Measurements from ENCODE around the gene PLXND1. TPM values are rescaled to one million over a fixed set of nuclear protein-coding genes. Genes with fewer than 3 reads are reported as not detected.
"Not testable (repeated sequence)": the region's sequence is repeated elsewhere in the genome, so short reads cannot be mapped to it uniquely, and the experiment has no call there.

The PLXND1 gene
- total RNA-seq, 2 experiments from 2014 or later = 4.7 to 6.0 TPM

DNA sequence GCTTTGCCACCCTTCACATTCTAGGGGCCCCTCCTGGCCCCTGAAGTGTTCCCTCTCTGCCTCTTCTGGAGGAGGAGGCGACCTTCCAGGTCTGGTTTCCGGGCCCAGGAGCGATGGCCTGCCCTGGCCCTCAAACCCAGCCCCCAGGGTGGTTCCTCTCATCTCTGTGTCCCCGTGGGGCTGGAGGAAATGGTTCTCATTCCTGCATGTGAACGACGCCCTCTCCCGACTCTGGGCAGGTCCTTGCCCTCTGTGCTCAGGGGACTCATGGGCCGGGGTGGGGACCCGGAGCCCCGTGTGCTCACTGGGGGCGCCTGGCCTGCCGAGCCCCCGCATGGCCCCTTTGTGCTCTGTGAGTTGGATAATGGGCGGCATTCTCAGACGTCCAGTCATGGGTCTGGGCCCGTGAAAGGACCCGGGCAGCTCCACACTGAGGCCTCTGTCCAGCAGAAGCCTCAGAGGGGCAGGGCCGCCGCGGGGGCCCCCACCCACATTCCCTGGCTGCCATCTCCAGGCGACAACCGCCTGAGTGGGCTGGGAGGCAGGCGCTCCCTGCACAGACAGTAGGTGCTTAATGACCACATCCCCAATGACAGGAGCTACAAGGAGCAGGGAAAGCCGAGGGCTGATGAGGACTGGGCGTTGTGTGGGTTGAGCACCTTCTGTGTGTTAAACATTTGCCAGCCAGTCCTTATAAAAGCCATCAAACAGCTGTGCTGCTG lies 5.5 kb upstream of the PLXND1 start:
- CTCF ChIA-PET (ENCODE audit: unreplicated experiment) = no interaction called here
- H3K27ac ChIP-seq (ENCODE audit: low read depth, low read length, poor library complexity, severe bottlenecking) = no peak overlapping the region
- H3K4me3 ChIP-seq (ENCODE audit: low read depth, low read length, poor library complexity, severe bottlenecking) = no peak overlapping the region
- no peaks in the 10 kb centered on the region for H3K4me1 ChIP-seq (ENCODE audit: insufficient read depth, low read length, poor library complexity, severe bottlenecking)
- H3K9me3 ChIP-seq (ENCODE audit: low read length) = no peaks in the 10 kb centered on the region
- H3K4me2 ChIP-seq (ENCODE audit: low read length) = no peak overlapping the region
- no peaks in the 10 kb centered on the region for H3K9me2 ChIP-seq (ENCODE audit: insufficient read depth, low read length)
- no peaks in the 10 kb centered on the region for H4K20me1 ChIP-seq (ENCODE audit: insufficient read depth, low read length)
- intact Hi-C loops (cut with micrococcal nuclease; ENCODE audit: unreplicated experiment) = no loop called here
- H3K79me2 ChIP-seq (ENCODE audit: insufficient read depth, low read depth, low read length) = no peaks in the 10 kb centered on the region
- no peak for DNase-seq (ENCODE audit: low spot score)
- POLR2A ChIA-PET = no interaction called here
- no TSS peak for BruUV-seq (replicated peaks)
- TF ChIP-seq, protein P1, sequence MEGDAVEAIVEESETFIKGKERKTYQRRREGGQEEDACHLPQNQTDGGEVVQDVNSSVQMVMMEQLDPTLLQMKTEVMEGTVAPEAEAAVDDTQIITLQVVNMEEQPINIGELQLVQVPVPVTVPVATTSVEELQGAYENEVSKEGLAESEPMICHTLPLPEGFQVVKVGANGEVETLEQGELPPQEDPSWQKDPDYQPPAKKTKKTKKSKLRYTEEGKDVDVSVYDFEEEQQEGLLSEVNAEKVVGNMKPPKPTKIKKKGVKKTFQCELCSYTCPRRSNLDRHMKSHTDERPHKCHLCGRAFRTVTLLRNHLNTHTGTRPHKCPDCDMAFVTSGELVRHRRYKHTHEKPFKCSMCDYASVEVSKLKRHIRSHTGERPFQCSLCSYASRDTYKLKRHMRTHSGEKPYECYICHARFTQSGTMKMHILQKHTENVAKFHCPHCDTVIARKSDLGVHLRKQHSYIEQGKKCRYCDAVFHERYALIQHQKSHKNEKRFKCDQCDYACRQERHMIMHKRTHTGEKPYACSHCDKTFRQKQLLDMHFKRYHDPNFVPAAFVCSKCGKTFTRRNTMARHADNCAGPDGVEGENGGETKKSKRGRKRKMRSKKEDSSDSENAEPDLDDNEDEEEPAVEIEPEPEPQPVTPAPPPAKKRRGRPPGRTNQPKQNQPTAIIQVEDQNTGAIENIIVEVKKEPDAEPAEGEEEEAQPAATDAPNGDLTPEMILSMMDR (conservative IDR thresholded peaks at IDR 0.05; ENCODE audit: low read length) = no peak
- no peak for TF ChIP-seq EZH2phosphoT487 (IDR thresholded peaks at IDR 0.05; ENCODE audit: borderline replicate concordance, low read depth, low read length)
- no peak overlapping the region for H2AFZ ChIP-seq (ENCODE audit: low read length)
- H3K36me3 ChIP-seq (ENCODE audit: insufficient read depth, low read length) = no peaks in the 10 kb centered on the region

DNA sequence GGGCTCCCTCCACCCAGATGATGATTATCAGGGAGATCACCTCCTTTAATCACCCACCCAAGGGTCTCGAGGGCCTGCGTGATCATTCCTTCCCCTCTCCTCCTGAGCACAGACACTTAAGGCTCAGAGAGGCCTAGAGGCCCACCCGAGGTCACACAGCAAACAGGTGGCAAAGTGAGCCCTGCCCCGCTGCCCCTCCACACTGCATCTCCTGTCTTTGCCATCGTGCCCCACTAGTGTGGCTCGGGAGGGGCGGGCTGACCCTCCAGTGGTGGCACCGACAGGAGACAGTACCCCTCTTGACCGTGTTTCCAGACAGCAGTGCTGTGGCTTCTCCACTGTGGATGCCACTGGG lies 4.9 kb upstream of the PLXND1 start:
- Histone ChIP-seq H2AFZ (ENCODE audit: low read length) (no peak overlapping the region), H3K4me1 (ENCODE audit: insufficient read depth, low read length, poor library complexity, severe bottlenecking) (no peaks in the 10 kb centered on the region)
- intact Hi-C loops (cut with micrococcal nuclease; ENCODE audit: unreplicated experiment) = no loop called here

DNA sequence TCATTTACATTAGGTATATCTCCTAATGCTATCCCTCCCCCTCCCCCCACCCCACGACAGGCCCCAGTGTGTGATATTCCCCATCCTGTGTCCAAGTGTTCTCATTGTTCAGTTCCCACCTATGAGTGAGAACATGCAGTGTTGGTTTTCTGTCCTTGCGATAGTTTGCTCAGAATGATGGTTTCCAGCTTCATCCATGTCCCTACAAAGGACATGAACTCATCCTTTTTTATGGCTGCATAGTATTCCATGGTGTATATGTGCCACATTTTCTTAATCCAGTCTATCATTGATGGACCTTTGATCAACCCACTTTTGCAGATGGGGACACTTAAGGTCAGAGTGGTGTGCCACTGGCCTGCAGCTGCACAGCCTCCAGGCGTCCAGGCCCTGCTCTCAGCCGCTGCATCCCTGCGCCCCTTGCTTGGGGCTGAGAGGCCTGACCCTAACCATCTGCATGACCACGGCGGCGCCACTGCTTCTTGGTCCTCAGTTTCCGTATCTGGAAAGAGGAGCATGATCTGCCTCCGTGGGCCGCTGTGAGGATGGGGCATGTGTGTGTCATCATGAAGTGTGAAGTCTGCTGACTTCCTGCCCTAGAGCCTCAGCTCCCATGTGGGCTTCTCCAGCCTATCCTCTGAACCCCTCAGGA lies 4.4 kb upstream of the PLXND1 start:
- POLR2A ChIA-PET; H3K27ac ChIP-seq (ENCODE audit: low read depth, low read length, poor library complexity, severe bottlenecking); BruUV-seq (replicated peaks); H3K4me2 ChIP-seq (ENCODE audit: low read length); intact Hi-C loops (cut with micrococcal nuclease; ENCODE audit: unreplicated experiment); H3K4me1 ChIP-seq (ENCODE audit: insufficient read depth, low read length, poor library complexity, severe bottlenecking); H3K9me3 ChIP-seq (ENCODE audit: low read length); H2AFZ ChIP-seq (ENCODE audit: low read length); H3K79me2 ChIP-seq (ENCODE audit: insufficient read depth, low read depth, low read length); DNase-seq (ENCODE audit: low spot score); H3K36me3 ChIP-seq (ENCODE audit: insufficient read depth, low read length); H4K20me1 ChIP-seq (ENCODE audit: insufficient read depth, low read length); H3K4me3 ChIP-seq (ENCODE audit: low read depth, low read length, poor library complexity, severe bottlenecking); H3K9me2 ChIP-seq (ENCODE audit: insufficient read depth, low read length); CTCF ChIA-PET (ENCODE audit: unreplicated experiment): not testable (repeated sequence)

More for the DNA sequence above, 4.9 kb upstream of the PLXND1 start:
- H3K9me3 ChIP-seq (ENCODE audit: low read length) = no peaks in the 10 kb centered on the region
- no TSS peak for BruUV-seq (replicated peaks)
- no peaks in the 10 kb centered on the region for H3K79me2 ChIP-seq (ENCODE audit: insufficient read depth, low read depth, low read length)
- no peak overlapping the region for H3K27ac ChIP-seq (ENCODE audit: low read depth, low read length, poor library complexity, severe bottlenecking)
- DNase-seq (ENCODE audit: low spot score) = no peak
- H3K36me3 ChIP-seq (ENCODE audit: insufficient read depth, low read length) = no peaks in the 10 kb centered on the region
- H3K4me3 ChIP-seq (ENCODE audit: low read depth, low read length, poor library complexity, severe bottlenecking) = no peak overlapping the region
- ChIA-PET CTCF (ENCODE audit: unreplicated experiment) (no interaction called here), POLR2A (no interaction called here)
- TF ChIP-seq, protein P1 (conservative IDR thresholded peaks at IDR 0.05; ENCODE audit: low read length) = no peak
- TF ChIP-seq EZH2phosphoT487 (IDR thresholded peaks at IDR 0.05; ENCODE audit: borderline replicate concordance, low read depth, low read length) = no peak
- no peak overlapping the region for H3K4me2 ChIP-seq (ENCODE audit: low read length)
- H4K20me1 ChIP-seq (ENCODE audit: insufficient read depth, low read length) = no peaks in the 10 kb centered on the region
- H3K9me2 ChIP-seq (ENCODE audit: insufficient read depth, low read length) = no peaks in the 10 kb centered on the region
